ENCODE measurements around the gene TTLL4. TPM values are rescaled to one million over a fixed set of nuclear protein-coding genes. Genes with fewer than 3 reads are reported as not detected.

TTLL4 gene
- total and polyA plus RNA-seq, 10 donors: 6.2 to 40.5 (median 19.6) TPM

- DNase-seq: no peak
- WGBS, 5 donors: 84 to 96% (median 87%) methylated on average over 2 of the region's 2 CpGs
- H3K4me3 ChIP-seq: no peak overlapping the region
- no peak overlapping the region for H3K27ac ChIP-seq
- TF ChIP-seq POLR2AphosphoS5 (IDR thresholded peaks at IDR 0.05): no peak
- TF ChIP-seq POLR2A (IDR thresholded peaks at IDR 0.05): no peak
- TF ChIP-seq CTCF (IDR thresholded peaks at IDR 0.05 in 8 of 11, conservative IDR thresholded peaks at IDR 0.05 in 3 of 11): no peak
- H3K9me3 ChIP-seq: no peaks in the 10 kb centered on the region
- H3K4me1 ChIP-seq: peaks cover 9 to 71% (median 33%) of the 10 kb centered on the region in 6 donors
- H3K27me3 ChIP-seq (replicated peaks in 1 of 7): no peaks in the 10 kb centered on the region
- intact Hi-C loops (cut with DNase I; ENCODE audit: low total_unique reads): loop anchor here (5.0 kb wide), 1 partner anchor 133 kb away; no protein-coding TSS in a partner anchor
- peaks cover 0 to 36% (median 0%) of the 10 kb centered on the region in 6 donors for H3K36me3 ChIP-seq
Observed at GRCh38 chr2:218713922-218714321, 3.3 kb downstream of the TTLL4 start.

GRCh38 chr2:218716070-218716469 lies 5.4 kb downstream of the TTLL4 start:
- no peak for DNase-seq
- H3K4me1 ChIP-seq: peaks cover 9 to 63% (median 30%) of the 10 kb centered on the region in 6 donors
- H3K27me3 ChIP-seq (replicated peaks in 1 of 7): no peaks in the 10 kb centered on the region
- intact Hi-C loops (cut with DNase I; ENCODE audit: low total_unique reads): no loop called here
- no peak overlapping the region for H3K4me3 ChIP-seq
- H3K36me3 ChIP-seq: peaks cover 0 to 42% (median 2%) of the 10 kb centered on the region in 6 donors
- peak overlapping the region in 3 of 8 donors; percentile 4 to 7 (median 7) for H3K27ac ChIP-seq
- no peaks in the 10 kb centered on the region for H3K9me3 ChIP-seq
- WGBS, 5 donors: 79 to 89% (median 86%) methylated on average over 4 of the region's 4 CpGs
- TF ChIP-seq POLR2AphosphoS5 (IDR thresholded peaks at IDR 0.05) (no peak), POLR2A (IDR thresholded peaks at IDR 0.05) (no peak), CTCF (IDR thresholded peaks at IDR 0.05 in 8 of 11, conservative IDR thresholded peaks at IDR 0.05 in 3 of 11) (no peak)

GRCh38 chr2:218717262-218717661 lies 6.6 kb downstream of the TTLL4 start:
- Histone ChIP-seq H3K36me3 (peaks cover 0 to 42% (median 2%) of the 10 kb centered on the region in 6 donors), H3K27ac (no peak overlapping the region)
- WGBS, 5 donors: 78 to 90% (median 81%) methylated on average over 3 of the region's 3 CpGs

GRCh38 chr2:218718058-218718457 lies 7.4 kb downstream of the TTLL4 start:
- H3K4me3 ChIP-seq: no peak overlapping the region
- peaks cover 0 to 49% (median 18%) of the 10 kb centered on the region in 6 donors for H3K4me1 ChIP-seq
- WGBS, 5 donors: 76 to 95% (median 87%) methylated on average over 7 of the region's 7 CpGs
- H3K27me3 ChIP-seq (replicated peaks in 1 of 7): no peaks in the 10 kb centered on the region
- DNase-seq: no peak
- no peak for TF ChIP-seq POLR2A (IDR thresholded peaks at IDR 0.05)
- TF ChIP-seq POLR2AphosphoS5 (IDR thresholded peaks at IDR 0.05): no peak
- TF ChIP-seq CTCF (IDR thresholded peaks at IDR 0.05 in 8 of 11, conservative IDR thresholded peaks at IDR 0.05 in 3 of 11): no peak
- intact Hi-C loops (cut with DNase I; ENCODE audit: low total_unique reads): no loop called here
- no peaks in the 10 kb centered on the region for H3K9me3 ChIP-seq
- peaks cover 0 to 42% (median 2%) of the 10 kb centered on the region in 6 donors for H3K36me3 ChIP-seq
- H3K27ac ChIP-seq: no peak overlapping the region

More at GRCh38 chr2:218717262-218717661, 6.6 kb downstream of the TTLL4 start:
- Histone ChIP-seq H3K9me3 (no peaks in the 10 kb centered on the region), H3K27me3 (replicated peaks in 1 of 7) (no peaks in the 10 kb centered on the region), H3K4me3 (no peak overlapping the region), H3K4me1 (peaks cover 0 to 51% (median 18%) of the 10 kb centered on the region in 6 donors)
- no peak for TF ChIP-seq POLR2A (IDR thresholded peaks at IDR 0.05)
- no peak for TF ChIP-seq CTCF (IDR thresholded peaks at IDR 0.05 in 8 of 11, conservative IDR thresholded peaks at IDR 0.05 in 3 of 11)
- no peak for TF ChIP-seq POLR2AphosphoS5 (IDR thresholded peaks at IDR 0.05)
- DNase-seq: no peak
- intact Hi-C loops (cut with DNase I; ENCODE audit: low total_unique reads): no loop called here
